Measurements from ENCODE around the gene PGD. TPM values are rescaled to one million over a fixed set of nuclear protein-coding genes. Genes with fewer than 3 reads are reported as not detected.
A peak's percentile ranks its signal among the peaks of the same experiment; 100 is the strongest.

The PGD gene
- polyA plus RNA-seq, 1 donor (not counting 4 experiments of a cell fraction or from before 2014, with no cell fraction given), result 104 TPM

GRCh38 chr1:10398278-10398733 lies 558 bp upstream of the PGD start:
- DNase-seq (ENCODE audit: low read depth, low spot score) (no peak), FAIRE-seq (no peak)
- Histone ChIP-seq H3K9me3 (ENCODE audit: control insufficient read depth, low read depth, low read length) (no peaks in the 10 kb centered on the region), H4K20me1 (ENCODE audit: control insufficient read depth, extremely low read depth, insufficient read depth, low read length) (no peaks in the 10 kb centered on the region), H3K4me3 (ENCODE audit: control insufficient read depth in 2 of 3, extremely low read depth in 1 of 3, insufficient read depth in 2 of 3, low read depth in 1 of 3, low read length in 3 of 3) (peak overlapping the region; percentile 77 to 92 (median 89)), H3K4me2 (ENCODE audit: control insufficient read depth, extremely low read depth, insufficient read depth, low read depth, low read length) (peak overlapping the region; percentile 78), H3K79me2 (ENCODE audit: control insufficient read depth, insufficient read depth, low read length) (peaks cover 23% of the 10 kb centered on the region), H3K4me1 (ENCODE audit: control insufficient read depth, extremely low read depth, insufficient read depth, low read length) (peaks cover 7% of the 10 kb centered on the region), H2AFZ (ENCODE audit: control insufficient read depth, low read length) (peak overlapping the region; percentile 96), H3K9me1 (ENCODE audit: control insufficient read depth, extremely low read depth, insufficient read depth, low read length) (no peaks in the 10 kb centered on the region), H3K9ac (ENCODE audit: control insufficient read depth, extremely low read depth, insufficient read depth, low read length) (peak overlapping the region; percentile 86), H3K27me3 (ENCODE audit: control insufficient read depth, extremely low read depth, insufficient read depth, low read length) (no peaks in the 10 kb centered on the region), H3K27ac (ENCODE audit: control insufficient read depth, insufficient read depth, low read length) (peak overlapping the region; percentile 28), H3K36me3 (ENCODE audit: control insufficient read depth in 2 of 2, extremely low read depth in 1 of 2, insufficient read depth in 2 of 2, low read length in 2 of 2) (peaks cover 2 to 8% of the 10 kb centered on the region in 2 experiments)
- dilution Hi-C loops (cut with MboI; ENCODE audit: extremely low pct_ligation_motif_present, low sequenced_read_pairs), result no loop called here
- TF ChIP-seq CTCF (optimal IDR thresholded peaks at IDR 0.05 in 1 of 3, IDR thresholded peaks at IDR 0.05 in 1 of 3, conservative IDR thresholded peaks at IDR 0.05 in 1 of 3; ENCODE audit: extremely low read depth in 1 of 3, insufficient read depth in 2 of 3, low read length in 3 of 3), result no peak
- no peak for TF ChIP-seq EZH2 (IDR thresholded peaks at IDR 0.05; ENCODE audit: low read length)

GRCh38 chr1:10399444-10399941 lies 629 bp downstream of the PGD start:
- Histone ChIP-seq H3K4me1 (ENCODE audit: control insufficient read depth, extremely low read depth, insufficient read depth, low read length) (peaks cover 7% of the 10 kb centered on the region), H3K9me1 (ENCODE audit: control insufficient read depth, extremely low read depth, insufficient read depth, low read length) (no peaks in the 10 kb centered on the region), H3K27me3 (ENCODE audit: control insufficient read depth, extremely low read depth, insufficient read depth, low read length) (no peaks in the 10 kb centered on the region), H3K9ac (ENCODE audit: control insufficient read depth, extremely low read depth, insufficient read depth, low read length) (peak overlapping the region; percentile 86), H2AFZ (ENCODE audit: control insufficient read depth, low read length) (peak overlapping the region; percentile 74), H4K20me1 (ENCODE audit: control insufficient read depth, extremely low read depth, insufficient read depth, low read length) (no peaks in the 10 kb centered on the region), H3K4me3 (ENCODE audit: control insufficient read depth in 2 of 3, extremely low read depth in 1 of 3, insufficient read depth in 2 of 3, low read depth in 1 of 3, low read length in 3 of 3) (peak overlapping the region; percentile 77 to 92 (median 89)), H3K9me3 (ENCODE audit: control insufficient read depth, low read depth, low read length) (no peaks in the 10 kb centered on the region), H3K4me2 (ENCODE audit: control insufficient read depth, extremely low read depth, insufficient read depth, low read depth, low read length) (peak overlapping the region; percentile 88), H3K79me2 (ENCODE audit: control insufficient read depth, insufficient read depth, low read length) (peaks cover 23% of the 10 kb centered on the region), H3K27ac (ENCODE audit: control insufficient read depth, insufficient read depth, low read length) (peak overlapping the region; percentile 81), H3K36me3 (ENCODE audit: control insufficient read depth in 2 of 2, extremely low read depth in 1 of 2, insufficient read depth in 2 of 2, low read length in 2 of 2) (peaks cover 5 to 18% of the 10 kb centered on the region in 2 experiments)
- FAIRE-seq (no peak), DNase-seq (ENCODE audit: low read depth, low spot score) (no peak)
- dilution Hi-C loops (cut with MboI; ENCODE audit: extremely low pct_ligation_motif_present, low sequenced_read_pairs), result no loop called here
- no peak for TF ChIP-seq CTCF (optimal IDR thresholded peaks at IDR 0.05 in 1 of 3, IDR thresholded peaks at IDR 0.05 in 1 of 3, conservative IDR thresholded peaks at IDR 0.05 in 1 of 3; ENCODE audit: extremely low read depth in 1 of 3, insufficient read depth in 2 of 3, low read length in 3 of 3)
- TF ChIP-seq EZH2 (IDR thresholded peaks at IDR 0.05; ENCODE audit: low read length), result no peak
